GM12878 (cell line): ENCODE measurements around the gene RIMS1. TPM values are rescaled to one million over a fixed set of nuclear protein-coding genes. Genes with fewer than 3 reads are reported as not detected.

Experiments used
- ATAC-seq: fragments of 200-7000 bp; cut with Tn5 transposase; 3 replicates; pipeline ENCODE4 v1.9.1; 2020; ENCODE audit warnings: mild to moderate bottlenecking, moderate library complexity
- BruUV-seq: library from RNA; stranded (reverse); fragments of 400-500 nt; replicated peaks from 2 replicates; lab custom pipeline; 2021; lab: Mats Ljungman, UMichigan
- CTCF ChIA-PET: fragments of 300-600 bp; sonication (Branson Sonifier 250); formaldehyde crosslinking; extraction: SDS; loops from one replicate; lab custom pipeline; 2021; ENCODE audit warnings: inconsistent platforms; lab: Yijun Ruan, JAX
- POLR2A ChIA-PET: fragments of 350-600 bp; formaldehyde crosslinking; extraction: SDS; loops from one replicate; lab custom pipeline; 2021; ENCODE audit warnings: inconsistent platforms; lab: Charles Lee
- RAD21 ChIA-PET: fragments of 300-600 bp; sonication (Branson Sonifier 250); formaldehyde crosslinking; loops from one replicate; lab custom pipeline; 2023; ENCODE audit warnings: antibody characterized with exemption; ENCODE audit not compliant: unreplicated experiment; lab: Charles Lee
- SMC1A ChIA-PET: fragments of 300-600 bp; sonication (Branson Sonifier 250); formaldehyde crosslinking; loops from one replicate; lab custom pipeline; 2023; ENCODE audit not compliant: unreplicated experiment, uncharacterized antibody; lab: Charles Lee
- DNase-seq: peaks from one replicate; pipeline ENCODE4 v3.0.0-alpha.2; 2011; ENCODE audit warnings: low read depth, low spot score
- FAIRE-seq: peaks from 3 replicates; lab custom pipeline; 2011; peaks lifted over from hg19 to GRCh38; lab: Jason Lieb, UNC
- H2AFZ ChIP-seq: 2 replicates; pipeline ENCODE4 v1.6.0; 2011; ENCODE audit warnings: low read depth, low read length, control low read depth; ENCODE audit not compliant: control insufficient read depth
- H3K27ac ChIP-seq: 2 replicates; pipeline ENCODE4 v1.5.1; 2011; ENCODE audit warnings: control low read depth; ENCODE audit not compliant: control insufficient read depth, insufficient read depth
- H3K27me3 ChIP-seq, 2 experiments: replicated peaks in 1 of 2; 2 replicates each; pipeline versions ENCODE4 v1.6.0 to v1.6.1; 2011; ENCODE audit warnings: low read length in 1 of 2; ENCODE audit not compliant: control insufficient read depth in 2 of 2, insufficient read depth in 2 of 2
- H3K36me3 ChIP-seq, 2 experiments: 2 replicates each; pipeline ENCODE4 v1.5.1; 2011; ENCODE audit warnings: low read length in 1 of 2; ENCODE audit not compliant: control insufficient read depth in 2 of 2, insufficient read depth in 2 of 2
- H3K4me1 ChIP-seq: 2 replicates; pipeline ENCODE4 v1.6.1; 2011; ENCODE audit warnings: mild to moderate bottlenecking, low read length, moderate library complexity, mixed read lengths; ENCODE audit not compliant: control insufficient read depth, insufficient read depth
- H3K4me2 ChIP-seq: 2 replicates; pipeline ENCODE4 v1.6.0; 2011; ENCODE audit warnings: control low read depth; ENCODE audit not compliant: control insufficient read depth, insufficient read depth
- H3K4me3 ChIP-seq: fragments of 200-600 bp; sonication (generic); 2 replicates; pipeline ENCODE4 v1.5.1; 2016
- H3K79me2 ChIP-seq: 2 replicates; pipeline ENCODE4 v1.6.0; 2011; ENCODE audit warnings: low read length; ENCODE audit not compliant: control insufficient read depth, insufficient read depth
- H3K9ac ChIP-seq: 2 replicates; pipeline ENCODE4 v1.8.0; 2011; ENCODE audit warnings: low read length, control low read depth, mixed read lengths; ENCODE audit not compliant: control insufficient read depth, insufficient read depth
- H3K9me3 ChIP-seq: replicated peaks from 3 replicates; pipeline ENCODE4 v1.5.1; 2011; ENCODE audit warnings: mild to moderate bottlenecking, low read length; ENCODE audit not compliant: control insufficient read depth, insufficient read depth
- H4K20me1 ChIP-seq: 2 replicates; pipeline ENCODE4 v1.6.0; 2011; ENCODE audit not compliant: control insufficient read depth, insufficient read depth
- ASH2L ChIP-seq: fragments of 300-600, 200-600 bp; sonication (generic); IDR thresholded peaks from 2 replicates; pipeline ENCODE4 v1.6.1; 2017; ENCODE audit warnings: low read depth, mild to moderate bottlenecking, borderline replicate concordance
- CTCF ChIP-seq, 3 experiments: IDR thresholded peaks in 2 of 3; conservative IDR thresholded peaks in 1 of 3; 2 replicates each; pipeline ENCODE4 v1.5.1; 2011; ENCODE audit warnings: low read depth in 3 of 3, low read length in 3 of 3, mild to moderate bottlenecking in 3 of 3, control low read depth in 2 of 3, moderate library complexity in 2 of 3, inconsistent platforms in 1 of 3, mixed read lengths in 1 of 3; ENCODE audit not compliant: control insufficient read depth in 2 of 3, insufficient read depth in 1 of 3; ENCODE audit errors: extremely low read depth in 1 of 3
- ELK1 ChIP-seq: IDR thresholded peaks from 2 replicates; pipeline ENCODE4 v1.6.1; 2012; ENCODE audit warnings: low read depth, low read length, improper control_type of control experiment
- HDAC6 ChIP-seq: fragments of 200-600 bp; sonication (generic); IDR thresholded peaks from one replicate; pipeline ENCODE4 v1.8.0; 2017; ENCODE audit warnings: antibody characterized with exemption; ENCODE audit not compliant: unreplicated experiment
- IRF3 ChIP-seq: fragments of 450-650 bp; IDR thresholded peaks from 2 replicates; pipeline ENCODE4 v1.6.1; 2014; ENCODE audit warnings: mild to moderate bottlenecking
- NBN ChIP-seq: fragments of 450-650 bp; IDR thresholded peaks from 2 replicates; pipeline ENCODE4 v1.6.1; 2016
- SPI1 ChIP-seq: IDR thresholded peaks from 2 replicates; pipeline ENCODE4 v1.6.1; 2011; ENCODE audit warnings: low read depth, mild to moderate bottlenecking, low read length, moderate library complexity, borderline replicate concordance; ENCODE audit not compliant: insufficient read depth
- SREBF1 ChIP-seq: IDR thresholded peaks from 2 replicates; pipeline ENCODE4 v1.6.1; 2012; ENCODE audit warnings: mild to moderate bottlenecking, low read length
- SRF ChIP-seq, 2 experiments: IDR thresholded peaks; 2 replicates each; pipeline ENCODE4 v1.6.1; 2011; ENCODE audit warnings: low read depth in 2 of 2, low read length in 2 of 2, mild to moderate bottlenecking in 1 of 2, moderate library complexity in 1 of 2
- TCF12 ChIP-seq: IDR thresholded peaks from 2 replicates; pipeline ENCODE4 v1.6.1; 2011; ENCODE audit warnings: low read depth, mild to moderate bottlenecking, low read length
- WRNIP1 ChIP-seq: IDR thresholded peaks from 2 replicates; pipeline ENCODE4 v1.6.1; 2011; ENCODE audit warnings: low read depth, low read length, improper control_type of control experiment, borderline replicate concordance
- YY1 ChIP-seq: IDR thresholded peaks from 2 replicates; pipeline ENCODE4 v1.6.1; 2011; ENCODE audit warnings: low read depth, mild to moderate bottlenecking, low read length
- ZBTB33 ChIP-seq: fragments of 450-650 bp; IDR thresholded peaks from 2 replicates; pipeline ENCODE4 v1.6.1; 2017; ENCODE audit warnings: mild to moderate bottlenecking
- ZNF207 ChIP-seq: fragments of 450-650 bp; IDR thresholded peaks from 2 replicates; pipeline ENCODE4 v1.6.1; 2014; ENCODE audit warnings: antibody characterized with exemption, mild to moderate bottlenecking, borderline replicate concordance
- ZNF274 ChIP-seq: IDR thresholded peaks from one replicate; pipeline ENCODE4 v1.8.0; 2011; ENCODE audit not compliant: insufficient read length, insufficient read depth
- WGBS: methylation state at CpG from one replicate; pipeline ENCODE4 v1.1.6; 2016; ENCODE audit warnings: low lambda C conversion rate; ENCODE audit not compliant: insufficient replicate concordance, insufficient coverage; ENCODE audit errors: missing lambda C conversion rate; 5-methylcytosine and 5-hydroxymethylcytosine counted together
- in situ Hi-C: fragments of 300-500 bp; cut with MboI; formaldehyde crosslinking; loops from 9 replicates; pipeline ENCODE4 v1.14.3; 2018; ENCODE audit warnings: mixed read lengths
- intact Hi-C: fragments of 100-400 bp; cut with micrococcal nuclease; formaldehyde crosslinking; loops from one replicate; pipeline ENCODE4 v1.14.2; 2022; ENCODE audit not compliant: unreplicated experiment
- polyA plus RNA-seq, 11 experiments: library from polyadenylated mRNA; depleted of rRNA in 4 of 11; unstranded in 6 of 11; stranded (reverse) in 5 of 11; fragments of >200 nt; fragmentation: Nextera tagmentation in 4 of 11; fragmentation: Illumina TruSeq in 1 of 11; extraction: Ambion mirVana in 4 of 11; extraction: Trizol in 1 of 11; gene quantifications; 1 replicate in 1 of 11; 2 replicates in 10 of 11; pipeline versions ENCODE4 v1.2.1 to v1.2.3, GENCODE V29; 2011 to 2016; ENCODE audit warnings: inconsistent platforms in 2 of 11, missing spikeins in 2 of 11, low read depth in 1 of 11
- total RNA-seq, 4 experiments: library from RNA; depleted of rRNA in 3 of 4; stranded (reverse); fragments of >200 nt in 3 of 4; fragmentation: Illumina TruSeq in 1 of 4; extraction: Trizol in 1 of 4; gene quantifications; 2 replicates each; pipeline versions ENCODE4 v1.2.1 to v1.2.3, GENCODE V29; 2013 to 2021

The RIMS1 gene
- total and polyA plus RNA-seq, 10 of the 15 experiments (the other 5 are each of a cell fraction or from before 2014, with no cell fraction given) = 0.05 to 0.76 (median 0.23) TPM

GRCh38 chr6:72382602-72383529 lies 496.5 kb downstream of the RIMS1 start:
- Histone ChIP-seq H3K9me3 (no peaks in the 10 kb centered on the region), H3K4me2 (peak overlapping the region; percentile 76), H3K27me3 (no peaks in the 10 kb centered on the region), H3K36me3 (no peaks in the 10 kb centered on the region), H2AFZ (peak overlapping the region; percentile 74), H3K4me3 (peak overlapping the region; percentile 26; the same call in 1 of the 2 replicates), H3K79me2 (no peaks in the 10 kb centered on the region), H3K27ac (peak overlapping the region; percentile 38), H3K9ac (no peak overlapping the region), H4K20me1 (no peaks in the 10 kb centered on the region), H3K4me1 (peaks cover 15% of the 10 kb centered on the region; the same call in 1 of the 2 replicates)
- intact Hi-C loops (no loop called here), in situ Hi-C loops (no loop called here)
- no TSS peak for BruUV-seq
- WGBS = 13% methylated on average over 4 of the region's 4 CpGs
- POLR2A ChIA-PET = interaction anchor here (0.5 kb wide), 1 partner anchor 206 kb away, joined by 3 read pairs; no protein-coding TSS in a partner anchor
- peak; percentile 98 for ATAC-seq
- CTCF ChIA-PET = interaction anchor here (0.6 to 1.0 kb wide), 3 partner anchors 107 to 1356 kb away, joined by 3 read pairs; no protein-coding TSS in a partner anchor
- RAD21 ChIA-PET = no interaction called here
- DNase-seq = peak; percentile 66
- SMC1A ChIA-PET = interaction anchor here (2.2 kb wide), 1 partner anchor 11 kb away, joined by 8 read pairs; no protein-coding TSS in a partner anchor
- FAIRE-seq = peak; percentile 90
- TF ChIP-seq WRNIP1 (no peak), CTCF (IDR thresholded peaks at IDR 0.05 in 2 of 3, conservative IDR thresholded peaks at IDR 0.05 in 1 of 3; ENCODE audit: control insufficient read depth in 2 of 3, extremely low read depth in 1 of 3, insufficient read depth in 1 of 3, low read depth in 3 of 3, low read length in 3 of 3) (no peak), YY1 (no peak), ZNF207 (no peak), ELK1 (no peak), HDAC6 (no peak), TCF12 (no peak), NBN (0 out of 2 replicates have a peak, but pooled peaks have one; percentile 53), SPI1 (peak; percentile 94), IRF3 (no peak), ZNF274 (no peak), SREBF1 (no peak), ZBTB33 (no peak), SRF (IDR thresholded peaks at IDR 0.05; ENCODE audit: low read depth in 2 of 2, low read length in 2 of 2) (no peak), ASH2L (0 out of 2 replicates have a peak, but pooled peaks have one; percentile 45)
